NT2/D1 (cell line): Measurements from ENCODE around the gene DDB1.

Source experiments
- DNase-seq: peaks from one replicate; pipeline ENCODE4 v3.0.0-alpha.2; 2011; ENCODE audit warnings: low read depth, low spot score
- H3K27me3 ChIP-seq: 2 replicates; pipeline ENCODE4 v1.6.0; 2011; ENCODE audit warnings: mild to moderate bottlenecking; ENCODE audit not compliant: insufficient read length, insufficient read depth
- H3K36me3 ChIP-seq: 2 replicates; pipeline ENCODE4 v1.6.1; 2011; ENCODE audit warnings: mild to moderate bottlenecking, low read length, mixed read lengths; ENCODE audit not compliant: insufficient read depth, insufficient read length
- H3K4me1 ChIP-seq: 2 replicates; pipeline ENCODE4 v1.5.1; 2011; ENCODE audit not compliant: insufficient read depth, insufficient read length
- H3K4me3 ChIP-seq: 2 replicates; pipeline ENCODE4 v1.5.1; 2011; ENCODE audit warnings: low read depth; ENCODE audit not compliant: insufficient read length
- H3K9ac ChIP-seq: 2 replicates; pipeline ENCODE4 v1.6.0; 2011; ENCODE audit warnings: low read depth; ENCODE audit not compliant: insufficient read length
- H3K9me3 ChIP-seq: 2 replicates; pipeline ENCODE4 v1.5.1; 2011; ENCODE audit warnings: mild to moderate bottlenecking, low read length; ENCODE audit not compliant: insufficient read depth
- SUZ12 ChIP-seq: IDR thresholded peaks from 2 replicates; pipeline ENCODE4 v1.6.1; 2011; ENCODE audit not compliant: insufficient read length, insufficient read depth; ENCODE audit errors: extremely low read depth
- YY1 ChIP-seq: IDR thresholded peaks from 2 replicates; pipeline ENCODE4 v1.6.1; 2011; ENCODE audit not compliant: insufficient read length, insufficient read depth
- ZNF274 ChIP-seq: IDR thresholded peaks from 2 replicates; pipeline ENCODE4 v1.6.1; 2011; ENCODE audit warnings: mild to moderate bottlenecking, low read depth, low read length

The DDB1 gene

DNA sequence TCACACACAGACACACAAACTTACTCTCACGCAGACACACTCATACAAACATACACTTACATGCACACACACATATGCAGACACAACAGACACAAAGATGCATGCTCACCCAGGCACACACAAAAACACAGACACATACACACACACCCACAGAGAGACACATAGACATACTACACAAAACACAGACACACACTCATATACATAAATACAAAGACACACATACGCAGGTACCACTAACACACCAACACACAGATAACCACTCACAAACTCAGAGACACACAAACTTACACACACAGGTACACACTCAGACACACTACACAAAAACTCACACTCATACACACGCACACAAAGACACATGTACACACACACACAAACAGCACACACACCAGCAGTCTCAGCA is 60.2 kb downstream of the DDB1 start:
- no peak overlapping the region for H3K4me3 ChIP-seq
- H3K9ac ChIP-seq: no peak overlapping the region
- H3K4me1 ChIP-seq: peaks cover 15% of the 10 kb centered on the region
- peaks cover 39% of the 10 kb centered on the region for H3K36me3 ChIP-seq
- H3K9me3 ChIP-seq: no peaks in the 10 kb centered on the region
- no peaks in the 10 kb centered on the region for H3K27me3 ChIP-seq
- no peak for TF ChIP-seq YY1
- TF ChIP-seq SUZ12: no peak
- TF ChIP-seq ZNF274: no peak
- no peak for DNase-seq

DNA sequence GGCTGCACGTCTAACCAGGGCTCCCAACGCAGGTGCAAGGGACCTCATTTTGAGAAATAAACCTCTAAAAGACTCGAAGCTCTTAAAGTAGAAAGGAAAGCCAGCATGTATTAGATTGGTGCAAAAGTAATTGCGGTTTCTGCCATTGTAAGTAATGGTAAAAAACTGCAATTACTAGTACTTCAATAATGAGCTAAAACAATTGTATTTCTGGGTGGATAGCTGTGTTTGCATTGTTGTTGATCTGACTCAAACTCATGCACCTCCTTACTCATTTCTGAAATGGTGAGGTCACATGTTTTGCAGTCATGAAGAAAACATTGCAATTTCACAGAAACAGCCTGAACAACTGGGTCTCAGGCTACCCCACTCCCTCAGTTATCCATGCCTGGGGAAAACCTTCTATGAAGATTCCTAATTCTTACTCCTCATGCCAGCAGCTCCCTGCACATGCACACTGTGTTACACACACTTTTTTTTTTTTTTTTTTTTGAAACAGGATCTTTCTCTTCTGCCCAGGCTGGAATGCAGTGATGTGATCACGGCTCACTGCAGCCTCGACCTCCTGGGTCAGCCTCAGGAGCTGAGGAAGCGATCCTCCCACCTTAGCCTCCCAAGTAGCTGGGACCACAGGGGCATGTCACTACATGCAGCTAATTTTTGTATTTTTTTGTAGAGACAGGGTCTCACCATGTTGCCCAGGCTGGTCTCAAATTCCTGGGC is 62.4 kb downstream of the DDB1 start:
- Histone ChIP-seq H3K4me1 (peaks cover 10% of the 10 kb centered on the region), H3K27me3 (no peaks in the 10 kb centered on the region), H3K36me3 (peaks cover 40% of the 10 kb centered on the region), H3K4me3 (no peak overlapping the region), H3K9ac (no peak overlapping the region), H3K9me3 (no peaks in the 10 kb centered on the region)
- DNase-seq: no peak
- TF ChIP-seq ZNF274 (no peak), SUZ12 (no peak), YY1 (no peak)

DNA sequence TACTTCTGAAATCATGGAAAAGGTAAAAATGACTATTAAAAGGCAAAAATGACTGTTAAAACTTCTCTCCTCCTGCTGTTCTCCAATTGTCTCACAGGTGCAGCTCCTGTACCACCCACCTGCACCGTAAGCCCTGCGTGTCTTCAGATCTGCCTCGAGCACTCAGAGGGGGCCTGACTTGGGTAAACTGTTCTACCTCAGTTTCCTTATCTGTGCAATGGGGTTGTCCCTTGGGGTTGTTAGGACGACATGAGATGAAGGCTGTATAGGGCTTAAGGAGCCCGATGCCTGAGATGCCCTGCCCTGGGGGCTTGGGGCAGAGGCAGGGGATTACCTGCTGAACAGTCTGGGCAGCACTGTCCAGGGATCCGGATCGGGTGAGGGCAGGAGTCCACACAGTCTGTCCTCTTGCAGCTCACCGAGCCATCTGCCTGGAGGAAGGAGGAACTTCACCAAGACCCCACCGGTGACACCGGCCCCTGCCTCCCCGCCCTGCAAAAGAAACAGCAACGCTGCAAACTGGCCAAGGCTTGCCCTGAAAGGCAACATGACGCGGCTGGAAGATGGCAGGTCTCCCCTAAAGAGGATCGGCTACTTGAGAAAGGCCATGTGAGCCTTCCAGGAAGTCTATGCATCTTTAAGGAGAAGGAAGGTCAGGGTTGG is 64.2 kb downstream of the DDB1 start:
- Histone ChIP-seq H3K9me3 (no peaks in the 10 kb centered on the region), H3K27me3 (no peaks in the 10 kb centered on the region), H3K36me3 (peaks cover 41% of the 10 kb centered on the region), H3K4me1 (peaks cover 3% of the 10 kb centered on the region), H3K9ac (no peak overlapping the region), H3K4me3 (no peak overlapping the region)
- TF ChIP-seq SUZ12 (no peak), YY1 (no peak), ZNF274 (no peak)
- DNase-seq: no peak

DNA sequence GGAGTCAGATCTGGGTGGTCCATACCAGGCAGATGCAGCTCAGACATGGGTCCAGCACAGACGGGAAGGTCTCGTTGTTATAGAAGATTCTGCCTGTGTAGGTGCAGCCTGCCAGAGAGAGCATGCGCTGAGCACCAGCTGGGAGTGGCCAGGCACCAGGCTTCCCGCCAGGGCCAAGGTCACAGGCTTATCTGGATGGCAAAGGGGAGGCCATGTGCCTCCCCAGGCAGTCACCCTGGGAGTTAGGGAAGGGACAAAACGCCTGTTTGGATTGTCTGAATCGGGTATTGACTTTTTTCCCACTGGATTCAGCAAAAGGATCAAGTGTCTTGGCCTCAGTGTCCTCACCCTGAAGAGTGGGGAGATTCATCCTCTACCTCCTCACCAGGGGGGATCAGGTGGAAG is 65.5 kb downstream of the DDB1 start:
- TF ChIP-seq ZNF274 (no peak), SUZ12 (no peak), YY1 (no peak)
- Histone ChIP-seq H3K9me3 (no peaks in the 10 kb centered on the region), H3K4me3 (no peak overlapping the region), H3K27me3 (no peaks in the 10 kb centered on the region), H3K36me3 (peaks cover 40% of the 10 kb centered on the region), H3K4me1 (no peaks in the 10 kb centered on the region), H3K9ac (no peak overlapping the region)
- no peak for DNase-seq

DNA sequence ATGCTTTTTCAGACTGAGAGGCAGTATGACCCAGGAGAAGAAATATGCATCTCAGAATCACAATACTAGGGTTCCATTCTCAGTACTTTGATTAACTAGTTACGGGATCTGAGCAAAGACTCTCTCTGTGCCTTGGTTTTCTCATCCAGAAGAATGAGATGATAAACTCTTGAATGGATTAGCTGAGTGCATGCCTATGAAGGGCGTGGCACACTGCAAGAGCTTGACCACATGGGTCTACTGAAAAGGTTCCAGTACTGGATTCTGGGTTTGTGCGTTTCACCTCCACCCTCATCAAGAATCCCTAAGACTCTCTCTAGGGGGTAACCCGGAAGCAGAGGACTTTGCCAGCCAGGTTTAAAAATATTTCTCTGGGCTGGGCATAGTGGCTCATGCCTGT is 66.3 kb downstream of the DDB1 start:
- no peak for DNase-seq
- Histone ChIP-seq H3K9me3 (no peaks in the 10 kb centered on the region), H3K9ac (no peak overlapping the region), H3K4me1 (no peaks in the 10 kb centered on the region), H3K36me3 (peaks cover 43% of the 10 kb centered on the region), H3K27me3 (no peaks in the 10 kb centered on the region), H3K4me3 (no peak overlapping the region)
- no peak for TF ChIP-seq ZNF274
- no peak for TF ChIP-seq SUZ12
- no peak for TF ChIP-seq YY1

DNA sequence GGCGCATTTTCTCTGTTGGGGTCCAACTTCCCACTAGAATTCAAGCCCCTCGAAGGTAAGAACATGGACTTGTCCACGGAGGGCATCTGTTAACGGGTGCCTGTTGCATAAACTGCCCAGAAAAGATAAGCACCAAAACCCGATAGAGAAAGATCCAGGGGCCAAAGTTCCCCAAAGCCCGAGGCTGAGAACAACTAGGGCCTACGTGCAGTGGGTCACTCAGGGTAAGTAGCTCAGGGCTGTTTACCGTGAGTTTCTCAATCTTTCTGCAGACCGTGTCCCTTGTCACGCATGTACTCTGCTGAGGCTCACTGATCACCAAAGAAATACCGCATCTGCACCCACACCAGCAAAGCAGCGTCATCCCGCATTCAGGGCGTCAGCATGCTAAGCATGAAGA is 67.5 kb downstream of the DDB1 start:
- Histone ChIP-seq H3K27me3 (no peaks in the 10 kb centered on the region), H3K36me3 (peaks cover 42% of the 10 kb centered on the region), H3K9me3 (no peaks in the 10 kb centered on the region), H3K4me3 (no peak overlapping the region), H3K4me1 (no peaks in the 10 kb centered on the region), H3K9ac (no peak overlapping the region)
- TF ChIP-seq SUZ12: no peak
- TF ChIP-seq YY1: no peak
- TF ChIP-seq ZNF274: no peak
- no peak for DNase-seq

DNA sequence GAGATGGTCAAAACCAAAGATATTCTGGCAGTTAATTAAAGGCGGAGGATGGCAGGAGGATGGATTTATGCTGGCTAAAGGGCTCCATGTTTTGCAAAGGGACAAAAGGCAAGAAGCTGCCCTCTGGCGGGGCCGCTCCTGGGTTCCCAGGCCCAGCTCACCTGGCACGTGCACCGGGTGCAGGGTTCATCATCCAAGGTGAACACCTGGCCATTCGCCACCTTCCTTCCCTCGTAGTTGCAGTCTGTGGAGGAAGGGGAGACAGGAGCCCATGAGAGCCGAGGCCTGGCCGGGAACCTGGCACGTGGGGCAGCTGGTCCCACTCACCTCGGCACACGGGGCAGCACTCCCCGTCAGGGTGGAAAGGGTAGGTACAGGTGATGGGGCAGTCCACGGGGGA is 68.1 kb downstream of the DDB1 start:
- no peak for DNase-seq
- TF ChIP-seq YY1 (no peak), SUZ12 (no peak), ZNF274 (no peak)
- Histone ChIP-seq H3K4me3 (no peak overlapping the region), H3K9me3 (no peaks in the 10 kb centered on the region), H3K9ac (no peak overlapping the region), H3K36me3 (peaks cover 47% of the 10 kb centered on the region), H3K27me3 (no peaks in the 10 kb centered on the region), H3K4me1 (no peaks in the 10 kb centered on the region)
